SK-N-SH treated with all-trans-retinoic acid at 6 μM for 48 hours (cell line): ENCODE measurements around the gene ENTR1.

Experiments
- ATAC-seq: fragments of 200-7000 bp; cut with Tn5 transposase; 3 replicates; pipeline ENCODE4 v1.9.1; 2020; ENCODE audit warnings: mild to moderate bottlenecking, moderate library complexity
- ARNTL ChIP-seq: fragments of 450-650 bp; formaldehyde crosslinking; IDR thresholded peaks from 2 replicates; pipeline ENCODE4 v1.5.0; 2020; ENCODE audit warnings: low read depth, mild to moderate bottlenecking, moderate library complexity, borderline replicate concordance
- BACH2 ChIP-seq: fragments of 250-450 bp; sonication (Bioruptor Pico); IDR thresholded peaks from 2 replicates; pipeline ENCODE4 v1.9.0; 2021; ENCODE audit warnings: mild to moderate bottlenecking, borderline replicate concordance
- CREB5 ChIP-seq: fragments of 250-450 bp; sonication (Bioruptor Pico); IDR thresholded peaks from 2 replicates; pipeline ENCODE4 v1.5.1; 2020; ENCODE audit warnings: low read depth, mild to moderate bottlenecking, moderate library complexity
- CSDC2 ChIP-seq: fragments of 250-450 bp; sonication (Bioruptor Pico); IDR thresholded peaks from 2 replicates; pipeline ENCODE4 v1.5.0; 2020; ENCODE audit warnings: mild to moderate bottlenecking, moderate library complexity
- CSRNP3 ChIP-seq: fragments of 250-450 bp; sonication (Bioruptor Pico); IDR thresholded peaks from 2 replicates; pipeline ENCODE4 v1.5.1; 2021; ENCODE audit warnings: mild to moderate bottlenecking, moderate library complexity
- ESRRG ChIP-seq: fragments of 250-450 bp; sonication (Bioruptor Pico); IDR thresholded peaks from 2 replicates; pipeline ENCODE4 v1.6.1; 2021; ENCODE audit warnings: mild to moderate bottlenecking
- GLIS3 ChIP-seq: fragments of 250-450 bp; sonication (Bioruptor Pico); IDR thresholded peaks from 2 replicates; pipeline ENCODE4 v1.5.0; 2020; ENCODE audit warnings: mild to moderate bottlenecking, moderate library complexity
- ISL1 ChIP-seq: fragments of 250-450 bp; sonication (Bioruptor Pico); IDR thresholded peaks from 2 replicates; pipeline ENCODE4 v2.1.2; 2022; ENCODE audit warnings: mild to moderate bottlenecking, moderate library complexity
- OSR1 ChIP-seq: fragments of 250-450 bp; sonication (Bioruptor Pico); IDR thresholded peaks from 2 replicates; pipeline ENCODE4 v1.8.0; 2022; ENCODE audit warnings: moderate library complexity, mild to moderate bottlenecking, inconsistent platforms
- POU6F1 ChIP-seq: fragments of 250-450 bp; sonication (Bioruptor Pico); IDR thresholded peaks from 2 replicates; pipeline ENCODE4 v1.8.0; 2021; ENCODE audit warnings: low read depth, mild to moderate bottlenecking, moderate library complexity, borderline replicate concordance
- SNAI2 ChIP-seq: fragments of 250-450 bp; sonication (Bioruptor Pico); IDR thresholded peaks from 2 replicates; pipeline ENCODE4 v1.5.0; 2020; ENCODE audit warnings: mild to moderate bottlenecking, moderate library complexity
- TCF4 ChIP-seq: fragments of 250-450 bp; sonication (Bioruptor Pico); IDR thresholded peaks from 2 replicates; pipeline ENCODE4 v1.8.0; 2021; ENCODE audit warnings: mild to moderate bottlenecking, moderate library complexity, borderline replicate concordance
- TOX ChIP-seq: fragments of 250-450 bp; sonication (Bioruptor Pico); IDR thresholded peaks from 2 replicates; pipeline ENCODE4 v1.8.0; 2021; ENCODE audit warnings: mild to moderate bottlenecking, moderate library complexity, borderline replicate concordance
- ZFP30 ChIP-seq: fragments of 450-650 bp; formaldehyde crosslinking; IDR thresholded peaks from 2 replicates; pipeline ENCODE4 v1.5.0; 2022; ENCODE audit warnings: mild to moderate bottlenecking, moderate library complexity
- ZNF565 ChIP-seq: fragments of 450-650 bp; formaldehyde crosslinking; conservative IDR thresholded peaks from 2 replicates; pipeline ENCODE4 v1.5.0; 2020; ENCODE audit warnings: low read depth, mild to moderate bottlenecking, moderate library complexity
- ZNF70 ChIP-seq: fragments of 450-650 bp; formaldehyde crosslinking; IDR thresholded peaks from 2 replicates; pipeline ENCODE4 v1.5.0; 2020; ENCODE audit warnings: mild to moderate bottlenecking, moderate library complexity
- TF ChIP-seq, protein P1 (sequence below): fragments of 250-450 bp; sonication (Bioruptor Pico); IDR thresholded peaks from 2 replicates; pipeline ENCODE4 v1.8.0; 2020; ENCODE audit warnings: mild to moderate bottlenecking, moderate library complexity, borderline replicate concordance

Gene ENTR1

GRCh38 chr9:136403538-136403914, 6.9 kb downstream of the ENTR1 start:
- ATAC-seq: no peak
- TF ChIP-seq ARNTL (CRISPR knock-in tag) (no peak), BACH2 (CRISPR knock-in tag) (no peak), CREB5 (CRISPR knock-in tag) (no peak), ISL1 (no peak), ESRRG (CRISPR knock-in tag) (no peak), OSR1 (no peak)
- TF ChIP-seq, all 23 proteins: peak for 0

DNA sequence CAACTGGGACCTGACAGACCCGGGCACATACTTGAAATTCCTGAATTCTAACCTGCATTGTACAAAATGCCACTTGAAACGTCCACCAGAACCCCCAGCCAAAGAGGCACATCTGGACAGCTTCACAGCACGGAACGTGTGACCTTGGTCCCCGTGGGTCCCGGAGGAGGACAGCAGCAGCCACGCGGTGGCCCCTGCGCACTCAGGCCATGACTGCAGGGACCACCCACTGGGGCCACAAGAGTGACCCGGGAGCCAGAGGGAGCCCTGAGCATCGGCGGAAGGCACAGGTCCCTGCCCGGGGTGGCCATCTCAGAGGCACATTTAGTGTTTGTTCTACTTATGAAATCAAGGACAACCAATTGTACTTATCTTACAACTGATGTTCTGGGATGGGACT, 8.3 kb downstream of the ENTR1 start:
- ATAC-seq: no peak
- TF ChIP-seq, protein P1, sequence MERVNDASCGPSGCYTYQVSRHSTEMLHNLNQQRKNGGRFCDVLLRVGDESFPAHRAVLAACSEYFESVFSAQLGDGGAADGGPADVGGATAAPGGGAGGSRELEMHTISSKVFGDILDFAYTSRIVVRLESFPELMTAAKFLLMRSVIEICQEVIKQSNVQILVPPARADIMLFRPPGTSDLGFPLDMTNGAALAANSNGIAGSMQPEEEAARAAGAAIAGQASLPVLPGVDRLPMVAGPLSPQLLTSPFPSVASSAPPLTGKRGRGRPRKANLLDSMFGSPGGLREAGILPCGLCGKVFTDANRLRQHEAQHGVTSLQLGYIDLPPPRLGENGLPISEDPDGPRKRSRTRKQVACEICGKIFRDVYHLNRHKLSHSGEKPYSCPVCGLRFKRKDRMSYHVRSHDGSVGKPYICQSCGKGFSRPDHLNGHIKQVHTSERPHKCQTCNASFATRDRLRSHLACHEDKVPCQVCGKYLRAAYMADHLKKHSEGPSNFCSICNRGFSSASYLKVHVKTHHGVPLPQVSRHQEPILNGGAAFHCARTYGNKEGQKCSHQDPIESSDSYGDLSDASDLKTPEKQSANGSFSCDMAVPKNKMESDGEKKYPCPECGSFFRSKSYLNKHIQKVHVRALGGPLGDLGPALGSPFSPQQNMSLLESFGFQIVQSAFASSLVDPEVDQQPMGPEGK (CRISPR knock-in tag): no peak
- TF ChIP-seq OSR1 (no peak), TCF4 (CRISPR knock-in tag) (no peak), CSDC2 (CRISPR knock-in tag) (no peak), GLIS3 (no peak), ZFP30 (no peak), ZNF70 (no peak), TOX (CRISPR knock-in tag) (no peak)

GRCh38 chr9:136401173-136401922, 9.1 kb downstream of the ENTR1 start:
- ATAC-seq: no peak

More at GRCh38 chr9:136401173-136401922, 9.1 kb downstream of the ENTR1 start:
- TF ChIP-seq CSRNP3 (CRISPR knock-in tag) (no peak), BACH2 (CRISPR knock-in tag) (no peak), OSR1 (no peak), POU6F1 (CRISPR knock-in tag) (no peak), TOX (CRISPR knock-in tag) (no peak), TCF4 (CRISPR knock-in tag) (no peak), SNAI2 (CRISPR knock-in tag) (no peak), ZNF565 (CRISPR knock-in tag) (no peak), ZFP30 (no peak), ARNTL (CRISPR knock-in tag) (no peak), ISL1 (no peak)
- TF ChIP-seq, protein P1 (CRISPR knock-in tag): no peak
- TF ChIP-seq, all 23 proteins: peak for 0
